Effector memory CD4-positive, alpha-beta T cell (primary cell): ENCODE data around the gene SH3PXD2B.
"Not testable (repeated sequence)": the region's sequence is repeated elsewhere in the genome, so short reads cannot be mapped to it uniquely, and the experiment has no call there.

Experiments used
- DNase-seq, 3 donors: peaks; one replicate each; pipeline ENCODE4 v3.0.0-alpha.2; 2020
- H3K27ac ChIP-seq: 2 replicates; pipeline ENCODE4 v1.7.0; 2013; ENCODE audit warnings: mild to moderate bottlenecking, low read length, moderate library complexity; ENCODE audit not compliant: insufficient read depth, poor library complexity, severe bottlenecking
- H3K27me3 ChIP-seq: replicated peaks from 2 replicates; pipeline ENCODE4 v1.7.0; 2013; ENCODE audit warnings: mild to moderate bottlenecking, low read length; ENCODE audit not compliant: insufficient read depth, control insufficient read depth, poor library complexity, severe bottlenecking
- H3K36me3 ChIP-seq: 2 replicates; pipeline ENCODE4 v1.7.0; 2013; ENCODE audit warnings: mild to moderate bottlenecking, low read length, moderate library complexity; ENCODE audit not compliant: control insufficient read depth, insufficient read depth
- H3K4me1 ChIP-seq: 2 replicates; pipeline ENCODE4 v1.7.0; 2013; ENCODE audit warnings: low read length, mild to moderate bottlenecking; ENCODE audit not compliant: control insufficient read depth, insufficient read depth, poor library complexity, severe bottlenecking
- H3K4me3 ChIP-seq: 2 replicates; pipeline ENCODE4 v1.7.0; 2013; ENCODE audit warnings: low read length, low read depth, mild to moderate bottlenecking; ENCODE audit not compliant: insufficient read depth, poor library complexity, severe bottlenecking
- H3K9me3 ChIP-seq: 2 replicates; pipeline ENCODE4 v1.7.0; 2013; ENCODE audit warnings: mild to moderate bottlenecking, low read length, moderate library complexity; ENCODE audit not compliant: control insufficient read depth

SH3PXD2B gene

DNA sequence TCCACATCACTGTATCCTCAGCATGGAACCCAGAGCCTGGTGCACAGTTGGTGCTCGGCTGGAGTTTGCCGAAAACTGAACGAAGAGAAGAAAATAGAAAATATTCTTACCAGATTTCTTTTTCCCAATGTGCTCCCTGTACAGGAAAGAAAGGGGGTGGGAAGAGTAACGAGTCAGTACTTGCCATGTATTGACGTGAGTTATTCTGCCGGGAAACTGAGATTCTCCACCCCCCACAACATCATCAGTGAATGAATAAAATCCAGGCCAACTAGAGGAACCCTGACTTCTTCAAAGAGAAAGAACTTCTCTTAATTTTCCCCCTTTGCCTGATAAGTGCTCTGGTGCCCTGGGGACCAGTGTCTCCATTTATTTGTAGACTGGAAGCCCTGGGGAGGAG is 80.6 kb downstream of the SH3PXD2B start:
- H3K27me3 ChIP-seq, result no peaks in the 10 kb centered on the region
- no peak overlapping the region for H3K27ac ChIP-seq
- no peaks in the 10 kb centered on the region for H3K4me1 ChIP-seq
- H3K9me3 ChIP-seq, result no peaks in the 10 kb centered on the region
- H3K4me3 ChIP-seq, result no peak overlapping the region
- no peaks in the 10 kb centered on the region for H3K36me3 ChIP-seq
- no peak for DNase-seq

DNA sequence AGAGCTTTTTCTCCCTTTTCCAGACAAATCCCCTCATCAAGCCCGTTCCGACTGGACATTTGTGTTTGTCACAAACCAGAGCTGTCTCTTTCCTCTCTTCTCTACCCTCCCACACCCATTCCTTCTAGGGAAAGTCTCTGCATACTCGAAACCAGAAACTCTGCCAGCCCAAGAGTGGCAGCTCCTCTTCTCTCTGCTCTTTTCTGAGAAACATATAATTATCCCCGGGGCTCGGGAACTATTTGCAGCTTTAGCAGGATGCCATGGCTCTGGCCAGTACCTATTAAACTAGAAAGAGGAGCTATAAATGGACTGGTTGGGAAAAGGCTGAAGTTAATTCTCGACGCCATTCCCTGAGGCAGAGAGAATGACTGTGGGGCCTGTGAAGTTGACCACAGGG is 82.6 kb downstream of the SH3PXD2B start:
- H3K36me3 ChIP-seq, result no peaks in the 10 kb centered on the region
- no peaks in the 10 kb centered on the region for H3K27me3 ChIP-seq
- H3K27ac ChIP-seq, result no peak overlapping the region
- H3K9me3 ChIP-seq, result no peaks in the 10 kb centered on the region
- no peaks in the 10 kb centered on the region for H3K4me1 ChIP-seq
- no peak for DNase-seq
- no peak overlapping the region for H3K4me3 ChIP-seq

GRCh38 chr5:172370648-172371545 is 83.4 kb downstream of the SH3PXD2B start:
- no peaks in the 10 kb centered on the region for H3K36me3 ChIP-seq
- no peak for DNase-seq

DNA sequence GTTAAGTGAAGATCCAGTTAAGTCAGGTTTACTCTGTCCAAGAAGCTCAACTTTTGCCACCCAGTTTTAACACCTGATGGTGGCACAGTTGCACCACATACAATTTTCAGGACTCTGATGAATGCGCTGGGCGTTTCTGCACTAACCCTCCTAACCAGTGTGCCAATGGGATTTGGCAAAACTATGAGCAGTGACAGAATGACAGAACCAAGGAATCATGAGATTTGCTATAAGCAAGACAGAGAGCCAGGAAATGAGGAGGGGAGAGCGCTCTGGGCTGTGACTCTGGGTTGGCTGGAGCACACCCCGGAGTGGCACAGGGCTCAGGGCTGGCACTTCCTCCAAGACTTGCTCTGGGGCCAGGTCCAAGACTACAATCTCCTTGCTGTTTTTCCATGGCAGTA is 84.1 kb downstream of the SH3PXD2B start:
- Histone ChIP-seq H3K27ac (no peak overlapping the region), H3K4me3 (no peak overlapping the region), H3K4me1 (no peaks in the 10 kb centered on the region), H3K27me3 (no peaks in the 10 kb centered on the region), H3K9me3 (no peaks in the 10 kb centered on the region), H3K36me3 (no peaks in the 10 kb centered on the region)
- no peak for DNase-seq

More at GRCh38 chr5:172370648-172371545, 83.4 kb downstream of the SH3PXD2B start:
- H3K4me3 ChIP-seq, result no peak overlapping the region
- no peak overlapping the region for H3K27ac ChIP-seq
- H3K27me3 ChIP-seq, result no peaks in the 10 kb centered on the region
- H3K9me3 ChIP-seq, result no peaks in the 10 kb centered on the region
- no peaks in the 10 kb centered on the region for H3K4me1 ChIP-seq

GRCh38 chr5:172368699-172369098 is 85.6 kb downstream of the SH3PXD2B start:
- H3K36me3 ChIP-seq, H3K27me3 ChIP-seq, H3K4me1 ChIP-seq, H3K27ac ChIP-seq, DNase-seq, H3K4me3 ChIP-seq, H3K9me3 ChIP-seq: not testable (repeated sequence)

DNA sequence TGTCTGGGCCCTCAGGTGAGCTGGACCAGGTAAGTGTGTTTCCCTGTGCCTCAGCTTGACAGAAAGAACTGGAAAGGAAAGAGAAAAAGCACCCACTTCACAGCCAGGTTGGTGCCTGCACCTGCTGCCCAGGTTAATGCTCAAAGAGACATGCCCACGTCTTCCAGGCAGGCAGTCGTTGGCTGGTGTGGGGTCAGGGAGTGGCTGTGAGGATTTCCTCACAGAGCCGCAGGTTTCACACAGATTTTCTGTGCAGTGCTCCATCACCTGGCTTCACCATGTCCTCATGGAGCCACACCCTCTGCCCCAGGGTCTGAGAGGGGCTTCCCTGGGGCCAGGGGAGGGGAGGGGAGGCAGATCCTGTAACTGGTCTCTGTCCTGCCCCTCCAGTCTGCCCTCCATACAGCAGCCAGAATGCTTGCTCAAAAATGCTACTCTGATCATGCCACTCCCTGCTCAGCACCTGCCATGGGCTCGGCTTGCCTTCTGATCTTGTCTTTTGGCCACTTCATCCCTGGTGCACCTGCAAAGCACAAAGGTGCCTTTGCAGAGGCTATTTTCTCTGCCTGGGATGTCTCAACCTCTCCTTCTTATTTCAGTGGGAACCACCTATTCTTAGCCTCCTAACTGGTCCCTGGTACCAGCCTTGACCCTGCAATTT is 88.2 kb downstream of the SH3PXD2B start:
- H3K27me3 ChIP-seq, result no peaks in the 10 kb centered on the region
- H3K36me3 ChIP-seq, result no peaks in the 10 kb centered on the region
- H3K4me1 ChIP-seq, result no peaks in the 10 kb centered on the region
- no peak overlapping the region for H3K4me3 ChIP-seq
- H3K27ac ChIP-seq, result no peak overlapping the region
- DNase-seq, result no peak
- no peaks in the 10 kb centered on the region for H3K9me3 ChIP-seq

- H3K27ac ChIP-seq, result no peak overlapping the region
- H3K27me3 ChIP-seq, result no peaks in the 10 kb centered on the region
- H3K36me3 ChIP-seq, result no peaks in the 10 kb centered on the region
- no peaks in the 10 kb centered on the region for H3K4me1 ChIP-seq
- DNase-seq, result no peak
- H3K9me3 ChIP-seq, result no peaks in the 10 kb centered on the region
- no peak overlapping the region for H3K4me3 ChIP-seq
Measured at GRCh38 chr5:172364773-172365172, 89.6 kb downstream of the SH3PXD2B start.

DNA sequence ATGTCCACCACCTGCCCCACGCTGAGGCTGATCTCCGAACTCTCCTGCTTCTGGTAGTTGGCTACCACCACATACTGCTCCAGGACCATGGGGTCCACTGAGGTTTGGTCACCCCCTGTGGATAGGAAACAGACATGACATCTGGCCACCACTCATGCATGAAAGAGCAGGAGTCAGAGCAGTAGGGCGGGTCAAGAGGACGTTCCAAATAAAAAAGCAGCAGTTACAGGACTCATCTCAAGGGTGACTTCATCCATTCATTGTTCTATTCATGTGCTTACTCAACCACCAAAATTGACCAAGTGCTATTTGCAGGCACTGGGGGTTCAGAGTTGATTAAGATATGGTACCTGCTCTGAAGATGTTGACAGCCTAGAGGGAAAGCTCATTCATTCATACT is 91.6 kb downstream of the SH3PXD2B start:
- H3K9me3 ChIP-seq, result no peaks in the 10 kb centered on the region
- no peak overlapping the region for H3K4me3 ChIP-seq
- no peak for DNase-seq

GRCh38 chr5:172361566-172362238 is 92.6 kb downstream of the SH3PXD2B start:
- H3K4me3 ChIP-seq, result no peak overlapping the region
- DNase-seq, result no peak
- H3K27ac ChIP-seq, result no peak overlapping the region
- H3K27me3 ChIP-seq, result no peaks in the 10 kb centered on the region
- H3K4me1 ChIP-seq, result no peaks in the 10 kb centered on the region
- H3K36me3 ChIP-seq, result no peaks in the 10 kb centered on the region
- no peaks in the 10 kb centered on the region for H3K9me3 ChIP-seq

More for the DNA sequence above, 91.6 kb downstream of the SH3PXD2B start:
- Histone ChIP-seq H3K27me3 (no peaks in the 10 kb centered on the region), H3K27ac (no peak overlapping the region), H3K36me3 (no peaks in the 10 kb centered on the region), H3K4me1 (no peaks in the 10 kb centered on the region)

GRCh38 chr5:172358345-172358744 is 96.0 kb downstream of the SH3PXD2B start:
- Histone ChIP-seq H3K36me3 (no peaks in the 10 kb centered on the region), H3K27ac (no peak overlapping the region), H3K4me1 (no peaks in the 10 kb centered on the region), H3K4me3 (no peak overlapping the region), H3K9me3 (no peaks in the 10 kb centered on the region), H3K27me3 (no peaks in the 10 kb centered on the region)
- no peak for DNase-seq
